Endothelial cell of umbilical vein (primary cell): ENCODE measurements around the gene SLC9A3.

ENCODE experiments used
- EZH2 ChIP-seq: IDR thresholded peaks from 2 replicates; pipeline ENCODE4 v1.6.1; 2012; ENCODE audit warnings: borderline replicate concordance, low read depth, mild to moderate bottlenecking, moderate library complexity, low read length, inconsistent platforms; ENCODE audit not compliant: severe bottlenecking
- FOS ChIP-seq: IDR thresholded peaks from 2 replicates; pipeline ENCODE4 v1.6.1; 2011; ENCODE audit warnings: mild to moderate bottlenecking, low read length, moderate library complexity, borderline replicate concordance; ENCODE audit not compliant: insufficient read depth
- JUN ChIP-seq: IDR thresholded peaks from 2 replicates; pipeline ENCODE4 v1.6.1; 2011; ENCODE audit warnings: borderline replicate concordance, low read depth; ENCODE audit not compliant: insufficient read length, insufficient read depth
- MYC ChIP-seq: IDR thresholded peaks from one replicate; pipeline ENCODE4 v1.6.1; 2011; ENCODE audit warnings: mild to moderate bottlenecking, low read depth, low read length
- POLR2A ChIP-seq: IDR thresholded peaks from 2 replicates; pipeline ENCODE4 v1.6.1; 2012; ENCODE audit warnings: low read depth, mild to moderate bottlenecking, control low read depth, low read length
- POLR2AphosphoS5 ChIP-seq: IDR thresholded peaks from 2 replicates; pipeline ENCODE4 v1.6.1; 2012; ENCODE audit warnings: low read depth, mild to moderate bottlenecking, control low read depth, low read length, moderate library complexity; ENCODE audit not compliant: insufficient read depth
- TF ChIP-seq, protein P1 (sequence below), 2 donors: IDR thresholded peaks; 1 replicate in 1 of 2; 2 replicates in 1 of 2; pipeline ENCODE4 v1.5.1; 2011; ENCODE audit warnings: low read length in 2 of 2, mild to moderate bottlenecking in 2 of 2, moderate library complexity in 2 of 2, control low read depth in 1 of 2, inconsistent platforms in 1 of 2, low read depth in 1 of 2; ENCODE audit not compliant: insufficient read depth in 1 of 2; ENCODE audit errors: extremely low read depth in 1 of 2
- TF ChIP-seq, protein P2 (sequence below): IDR thresholded peaks from 2 replicates; pipeline ENCODE4 v1.6.1; 2011; ENCODE audit not compliant: insufficient read depth, insufficient read length

DNA sequence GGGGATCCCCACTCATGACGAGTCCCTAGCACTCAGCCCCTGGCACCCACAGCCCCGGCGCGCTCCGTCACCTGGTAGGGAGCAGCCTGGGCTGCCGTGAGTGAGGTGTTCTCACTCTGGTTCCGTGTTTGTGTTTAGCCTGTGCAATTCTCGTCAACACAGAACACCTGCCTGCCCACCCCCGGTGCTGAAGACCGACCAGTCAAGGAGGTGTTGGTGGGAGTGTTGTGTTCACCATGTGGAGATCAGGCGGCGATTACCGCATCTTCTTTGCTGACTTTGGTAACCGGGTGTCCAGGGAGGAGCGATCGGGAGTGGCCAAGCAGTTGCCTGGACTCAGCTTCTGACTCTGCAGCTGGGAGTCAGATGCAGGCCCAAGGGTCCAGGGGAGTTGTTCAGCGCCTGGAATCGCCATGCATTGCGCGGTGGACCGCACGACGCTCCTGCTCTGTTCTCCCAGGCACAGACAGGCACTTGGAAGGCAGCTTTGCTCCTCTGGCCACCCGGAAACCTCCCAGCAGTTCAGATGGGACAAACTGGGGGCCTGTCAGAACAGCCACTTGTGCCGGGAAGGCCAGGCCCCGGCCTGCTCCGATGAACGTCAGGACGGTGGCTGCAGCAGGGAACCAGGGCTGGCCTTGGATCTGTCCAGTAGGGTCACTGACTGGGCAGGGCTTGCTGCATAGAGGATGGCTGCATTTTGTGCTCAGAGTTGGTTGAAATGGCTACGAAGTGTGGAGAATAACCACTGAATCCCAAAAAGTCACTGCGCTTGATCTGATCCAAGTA, 53.1 kb downstream of the SLC9A3 start:
- TF ChIP-seq, protein P1, sequence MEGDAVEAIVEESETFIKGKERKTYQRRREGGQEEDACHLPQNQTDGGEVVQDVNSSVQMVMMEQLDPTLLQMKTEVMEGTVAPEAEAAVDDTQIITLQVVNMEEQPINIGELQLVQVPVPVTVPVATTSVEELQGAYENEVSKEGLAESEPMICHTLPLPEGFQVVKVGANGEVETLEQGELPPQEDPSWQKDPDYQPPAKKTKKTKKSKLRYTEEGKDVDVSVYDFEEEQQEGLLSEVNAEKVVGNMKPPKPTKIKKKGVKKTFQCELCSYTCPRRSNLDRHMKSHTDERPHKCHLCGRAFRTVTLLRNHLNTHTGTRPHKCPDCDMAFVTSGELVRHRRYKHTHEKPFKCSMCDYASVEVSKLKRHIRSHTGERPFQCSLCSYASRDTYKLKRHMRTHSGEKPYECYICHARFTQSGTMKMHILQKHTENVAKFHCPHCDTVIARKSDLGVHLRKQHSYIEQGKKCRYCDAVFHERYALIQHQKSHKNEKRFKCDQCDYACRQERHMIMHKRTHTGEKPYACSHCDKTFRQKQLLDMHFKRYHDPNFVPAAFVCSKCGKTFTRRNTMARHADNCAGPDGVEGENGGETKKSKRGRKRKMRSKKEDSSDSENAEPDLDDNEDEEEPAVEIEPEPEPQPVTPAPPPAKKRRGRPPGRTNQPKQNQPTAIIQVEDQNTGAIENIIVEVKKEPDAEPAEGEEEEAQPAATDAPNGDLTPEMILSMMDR (IDR thresholded peaks at IDR 0.05; ENCODE audit: extremely low read depth in 1 of 2, insufficient read depth in 1 of 2, low read depth in 1 of 2, low read length in 2 of 2) = no peak
- TF ChIP-seq POLR2A (no peak), POLR2AphosphoS5 (no peak), EZH2 (no peak), MYC (no peak), JUN (no peak), FOS (no peak)
- TF ChIP-seq, protein P2, sequence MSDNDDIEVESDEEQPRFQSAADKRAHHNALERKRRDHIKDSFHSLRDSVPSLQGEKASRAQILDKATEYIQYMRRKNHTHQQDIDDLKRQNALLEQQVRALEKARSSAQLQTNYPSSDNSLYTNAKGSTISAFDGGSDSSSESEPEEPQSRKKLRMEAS = no peak
